ENCODE results near the gene AMMECR1.
A peak's percentile ranks its signal among the peaks of the same experiment; 100 is the strongest.

Gene AMMECR1

DNA sequence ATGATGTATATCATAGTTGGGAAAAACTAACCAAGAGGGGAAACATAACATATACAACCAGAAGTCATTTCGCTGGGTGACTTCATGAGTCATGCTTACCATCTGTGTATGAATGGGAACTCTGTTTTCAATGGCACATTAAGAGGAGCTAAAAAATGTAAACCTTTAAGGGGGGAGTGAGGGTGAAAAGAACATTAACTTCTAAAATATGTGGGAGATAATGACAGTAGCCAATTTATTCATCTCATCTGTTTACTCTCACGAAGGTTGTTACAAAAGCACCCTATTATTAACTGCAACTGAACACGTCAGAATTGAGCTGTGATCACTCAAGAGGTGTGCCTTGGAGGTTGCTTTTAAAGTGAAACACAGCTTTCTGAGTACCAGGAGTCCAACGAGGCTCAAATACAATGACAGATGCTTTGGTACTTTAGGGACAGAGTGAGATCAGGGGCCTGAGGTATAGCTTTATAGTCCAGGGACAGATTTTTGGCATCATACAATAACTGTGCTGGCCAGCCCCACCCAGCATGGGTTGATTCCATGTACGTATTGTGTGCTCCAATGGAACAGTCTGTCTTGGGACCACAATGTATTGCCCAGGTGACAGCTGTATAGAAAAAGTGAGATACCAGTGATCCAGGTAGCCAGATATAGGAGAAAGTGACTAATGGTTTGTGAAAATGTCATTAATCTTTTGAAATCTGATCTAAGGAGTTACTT lies 107.3 kb downstream of the AMMECR1 start:
- DNase-seq = peak; percentile 89

DNA sequence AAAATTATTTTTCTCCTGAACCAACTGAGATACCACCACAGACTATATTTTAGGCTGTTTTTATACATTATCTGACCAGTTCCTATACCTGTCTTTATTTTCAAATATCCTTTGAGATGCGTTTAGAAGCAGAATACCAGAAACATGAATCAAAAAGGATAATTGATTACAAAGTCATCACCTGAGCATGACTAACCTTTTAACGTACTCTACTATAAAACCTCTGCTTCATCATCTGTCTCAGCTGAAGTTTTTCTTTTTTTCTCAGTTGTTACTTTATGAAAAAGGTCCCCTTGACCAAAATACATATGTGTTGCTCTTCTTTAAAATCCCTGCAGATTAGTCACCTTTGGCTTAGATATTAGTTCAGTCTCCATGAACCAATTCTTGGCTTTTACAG lies 109.8 kb downstream of the AMMECR1 start:
- no peak for DNase-seq

DNA sequence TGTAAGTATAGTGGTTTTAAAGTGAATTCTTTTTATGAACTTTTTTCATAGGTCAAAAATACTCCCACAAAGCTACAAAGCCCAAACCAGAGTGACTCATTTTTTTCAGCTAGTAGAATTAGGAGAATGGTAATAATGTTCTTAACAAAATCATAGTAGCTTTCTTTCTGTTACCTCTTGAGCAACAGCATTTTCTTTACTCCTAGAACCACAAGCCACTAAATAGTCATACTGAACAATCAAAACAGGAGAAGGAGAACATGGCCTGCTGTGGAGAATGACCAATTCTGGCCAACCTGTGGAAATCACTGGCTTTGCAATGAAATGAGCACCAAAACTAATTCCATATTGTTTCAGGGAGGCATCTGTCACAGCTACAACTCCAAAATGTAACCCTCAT lies 112.9 kb downstream of the AMMECR1 start:
- DNase-seq = peak; percentile 66

DNA sequence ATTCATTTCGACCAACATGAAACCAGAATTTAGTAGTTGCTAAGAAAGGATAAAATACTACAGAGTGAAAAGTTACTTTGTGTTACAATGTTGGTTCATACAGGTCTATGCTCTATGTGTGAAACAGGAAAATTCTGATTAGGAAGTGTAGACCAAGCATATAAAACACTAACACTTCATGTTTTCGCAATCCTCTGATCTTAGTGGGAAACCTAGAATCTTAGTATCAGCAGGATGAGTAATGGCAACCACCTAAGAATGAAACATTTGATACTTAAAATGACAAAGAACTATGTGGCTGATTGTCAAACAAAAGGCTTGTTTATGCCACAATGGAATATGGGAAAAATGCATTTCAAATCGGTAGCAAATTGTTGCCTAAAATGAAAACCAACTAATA lies 116.1 kb downstream of the AMMECR1 start:
- no peak for DNase-seq

DNA sequence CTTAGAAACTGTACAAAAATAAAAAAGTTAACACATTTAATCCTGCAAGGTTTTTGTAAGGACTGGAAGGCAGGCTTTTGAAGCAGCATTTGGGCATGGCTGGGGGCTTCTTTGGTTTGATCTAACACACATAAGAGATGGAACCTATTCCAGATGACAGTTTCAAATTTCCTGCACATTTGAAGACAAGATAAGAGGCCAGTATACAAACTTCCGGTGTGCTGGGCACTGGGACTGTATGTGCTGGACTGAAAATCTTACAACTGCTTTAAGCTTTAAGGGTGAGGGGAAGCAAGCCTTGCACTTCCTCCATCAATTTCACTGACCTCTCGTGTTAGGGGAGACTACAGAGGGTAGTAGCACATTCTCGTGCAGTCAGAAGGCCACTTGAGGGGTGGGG lies 122.9 kb downstream of the AMMECR1 start:
- DNase-seq = no peak

DNA sequence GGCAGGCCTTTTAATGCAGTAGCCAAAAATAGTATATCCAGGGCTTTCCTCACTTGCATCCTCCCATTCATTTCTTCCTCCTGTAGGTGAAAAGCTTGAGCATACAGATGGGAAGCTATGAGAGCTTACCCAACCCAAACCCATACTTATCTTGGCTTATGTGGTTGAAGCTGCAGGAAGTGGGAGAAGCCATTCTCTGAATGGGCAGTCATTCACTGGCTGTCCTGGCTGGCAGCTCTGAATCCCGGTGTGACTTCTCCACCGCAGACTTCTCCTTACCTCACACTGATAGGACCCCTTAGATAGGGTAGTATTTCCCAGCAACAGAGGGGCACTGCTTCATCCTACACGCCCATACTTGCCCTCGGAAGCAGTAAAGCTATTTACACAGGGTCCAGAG lies 125.4 kb downstream of the AMMECR1 start:
- DNase-seq = no peak

DNA sequence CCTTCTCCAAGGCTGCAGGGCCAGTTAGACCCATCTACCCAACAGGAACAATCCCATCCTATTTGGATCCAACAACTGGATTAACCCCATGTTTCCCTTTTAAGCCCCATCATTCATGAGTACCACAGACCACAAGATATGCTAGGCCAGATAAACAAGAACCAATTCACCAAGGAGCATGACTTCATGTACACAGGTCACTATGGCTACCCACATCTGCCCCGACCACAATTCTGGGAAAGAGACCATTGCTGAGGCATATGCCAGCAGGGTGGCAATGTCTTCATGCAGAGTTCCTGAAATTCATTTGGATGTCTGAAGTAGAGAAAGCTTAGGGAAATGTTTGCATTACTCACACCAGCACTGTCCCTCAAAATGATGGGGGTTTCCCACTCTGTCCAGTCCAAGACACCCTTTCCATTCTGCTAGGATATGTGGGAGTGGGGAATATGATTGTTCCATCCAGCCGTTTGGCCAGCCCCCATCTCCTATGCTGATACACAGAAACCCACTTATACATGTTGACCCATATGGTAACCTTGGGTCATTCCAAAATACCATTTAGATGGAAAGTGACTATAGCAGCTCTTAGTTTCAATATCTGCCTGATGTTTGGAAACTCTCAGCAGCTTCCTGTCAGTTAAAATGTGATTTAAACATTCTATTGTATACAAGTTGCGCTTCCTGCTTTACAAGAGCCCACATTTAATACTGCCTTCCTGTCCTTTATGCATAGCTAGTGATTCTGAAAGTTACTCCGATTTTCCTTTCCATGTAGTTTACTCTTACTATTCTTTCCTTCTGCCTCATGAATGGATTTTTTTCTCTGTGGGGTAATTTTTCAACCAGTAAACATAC lies 129.0 kb downstream of the AMMECR1 start:
- peak; percentile 13 for DNase-seq

DNA sequence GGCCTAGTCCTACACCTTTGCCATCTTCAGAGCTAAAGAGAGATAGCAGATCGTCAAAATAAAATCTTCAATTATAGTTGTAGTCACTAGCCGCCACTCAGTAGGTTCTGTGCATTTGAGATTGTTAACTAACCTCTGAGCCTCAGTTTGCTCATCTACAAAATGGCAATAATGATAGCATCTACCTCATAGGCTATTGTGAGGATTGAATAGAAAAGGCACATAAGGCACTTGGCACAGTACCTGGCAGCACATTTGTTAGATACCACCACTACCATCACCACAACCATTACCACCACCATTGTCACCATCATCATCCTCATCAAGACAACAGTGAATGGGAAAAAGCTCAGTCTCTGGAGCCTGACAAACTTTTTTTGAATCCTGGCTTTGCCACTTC lies 134.6 kb downstream of the AMMECR1 start:
- no peak for DNase-seq

DNA sequence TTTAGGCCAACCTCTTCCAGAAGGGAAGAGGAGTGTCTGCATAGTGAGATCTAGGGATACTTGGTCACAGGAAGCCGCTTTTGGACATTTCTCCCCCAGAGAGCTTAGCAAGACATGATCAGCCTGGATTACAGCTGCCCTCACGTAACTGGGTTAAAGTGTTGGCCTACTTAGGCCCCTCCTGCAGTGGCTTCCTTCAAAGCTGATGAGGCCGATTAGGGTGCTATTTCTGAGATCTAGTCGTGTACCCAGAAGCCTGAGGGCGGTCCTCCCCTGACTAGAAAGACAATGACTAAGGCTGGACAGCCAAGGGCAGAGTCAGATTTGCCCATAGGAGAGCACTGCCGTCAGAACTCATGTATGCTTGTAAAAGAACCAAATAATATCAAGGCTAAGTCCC lies 135.0 kb downstream of the AMMECR1 start:
- no peak for DNase-seq

DNA sequence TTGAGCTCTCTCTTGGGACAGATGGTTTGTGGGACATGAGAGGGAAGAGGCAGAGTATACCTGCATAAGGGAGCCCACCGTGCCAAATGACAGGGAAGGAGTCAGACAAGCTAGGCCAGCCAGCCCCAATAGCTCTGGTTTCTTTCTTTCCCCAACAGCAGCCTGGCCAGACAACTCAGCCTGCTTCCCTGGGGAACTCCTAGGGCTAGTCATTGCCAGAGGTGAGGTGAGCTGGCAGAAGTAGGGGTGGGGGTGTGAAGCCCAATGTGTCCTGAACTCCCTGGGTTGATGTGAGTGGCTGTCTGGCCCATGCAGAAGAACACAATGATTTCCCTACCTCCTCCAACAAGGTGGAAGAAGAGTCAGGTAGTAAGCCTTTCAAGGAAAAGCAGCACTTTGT lies 135.5 kb downstream of the AMMECR1 start:
- DNase-seq = peak; percentile 30

DNA sequence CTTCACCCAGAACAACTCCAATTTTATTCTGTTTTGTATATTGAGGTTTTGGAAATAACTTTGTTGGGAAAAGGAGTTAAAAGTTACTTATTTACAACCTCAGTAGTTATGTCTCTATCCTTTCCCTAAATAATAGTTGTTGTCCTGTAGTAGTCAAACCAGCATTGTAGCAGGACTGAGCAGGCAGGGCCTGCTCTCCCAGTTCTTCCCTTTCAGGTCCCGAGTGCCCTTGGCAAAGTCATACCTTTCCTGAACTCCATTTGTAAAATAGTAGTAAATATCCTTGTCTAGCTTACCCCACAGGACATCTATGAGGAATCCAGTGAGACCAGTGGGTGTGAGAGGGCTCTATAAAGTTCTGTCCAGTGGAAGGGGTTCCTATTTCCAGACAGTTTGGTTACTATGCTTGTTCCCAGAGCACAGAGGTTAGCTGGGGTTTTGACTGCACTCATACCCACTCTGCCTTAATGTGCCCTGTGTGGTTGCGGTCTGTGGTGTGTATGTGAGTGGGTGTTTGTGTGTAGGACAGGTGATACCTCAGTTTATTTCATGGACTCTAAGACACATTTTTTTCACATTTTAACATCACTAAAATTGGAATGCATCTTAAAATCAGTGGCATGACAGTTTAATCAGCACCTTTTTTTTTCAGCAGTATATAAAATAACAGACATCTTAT lies 136.3 kb downstream of the AMMECR1 start:
- DNase-seq = no peak

DNA sequence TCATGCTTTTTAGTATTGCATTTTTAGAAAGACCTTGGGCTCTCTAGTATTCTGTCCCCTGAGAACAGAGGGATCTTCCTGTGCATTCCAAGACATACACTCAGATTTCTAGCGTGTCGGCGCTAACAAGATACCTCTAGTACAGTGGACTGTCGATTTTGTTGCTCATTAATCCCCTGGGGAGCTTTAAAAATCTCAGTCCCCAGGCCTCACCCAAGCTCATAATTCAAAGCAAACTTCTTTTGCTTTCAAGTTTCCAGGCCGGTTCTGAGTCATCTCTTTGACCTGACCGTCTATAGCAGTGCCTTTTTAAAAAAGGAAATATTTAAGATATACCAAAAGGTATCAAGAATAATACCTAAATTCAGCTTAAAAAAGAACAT lies 137.0 kb downstream of the AMMECR1 start:
- peak; percentile 88 for DNase-seq

DNA sequence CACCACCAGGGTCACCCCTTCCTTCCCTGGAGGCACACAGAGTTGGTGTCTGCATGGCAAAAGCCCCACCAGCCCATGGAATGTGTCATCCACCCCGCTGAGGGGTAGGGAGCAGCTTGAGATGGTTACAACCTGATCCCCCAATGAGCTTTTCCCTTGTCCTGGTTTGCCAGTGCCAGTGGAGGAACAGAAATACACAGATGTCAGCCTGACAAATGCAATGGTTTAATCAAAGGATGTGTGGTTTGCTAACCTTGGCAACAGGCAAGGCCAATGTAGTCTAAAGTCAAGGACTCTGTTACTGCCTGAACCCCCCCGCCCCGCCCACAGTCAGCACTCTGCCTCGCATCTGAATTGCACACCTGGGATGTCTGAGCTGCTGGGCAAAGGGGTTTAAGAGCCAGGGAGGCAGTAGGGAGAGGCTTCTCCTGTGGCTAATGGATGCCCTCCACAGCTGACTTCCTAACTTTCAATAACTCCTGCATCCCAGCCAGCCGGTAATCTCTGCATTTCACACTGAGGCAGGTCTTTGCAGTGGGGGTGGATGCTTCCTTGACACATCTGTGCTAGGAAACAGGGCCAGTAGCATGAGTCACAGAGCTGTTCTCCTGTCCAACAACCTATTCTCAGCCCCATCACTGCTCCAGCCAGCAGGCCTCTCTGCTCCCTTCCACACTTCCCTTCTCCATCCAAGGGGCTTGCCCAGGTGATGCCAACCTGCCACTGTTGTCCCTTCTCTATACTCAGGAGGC lies 137.5 kb downstream of the AMMECR1 start:
- peak; percentile 69 for DNase-seq

DNA sequence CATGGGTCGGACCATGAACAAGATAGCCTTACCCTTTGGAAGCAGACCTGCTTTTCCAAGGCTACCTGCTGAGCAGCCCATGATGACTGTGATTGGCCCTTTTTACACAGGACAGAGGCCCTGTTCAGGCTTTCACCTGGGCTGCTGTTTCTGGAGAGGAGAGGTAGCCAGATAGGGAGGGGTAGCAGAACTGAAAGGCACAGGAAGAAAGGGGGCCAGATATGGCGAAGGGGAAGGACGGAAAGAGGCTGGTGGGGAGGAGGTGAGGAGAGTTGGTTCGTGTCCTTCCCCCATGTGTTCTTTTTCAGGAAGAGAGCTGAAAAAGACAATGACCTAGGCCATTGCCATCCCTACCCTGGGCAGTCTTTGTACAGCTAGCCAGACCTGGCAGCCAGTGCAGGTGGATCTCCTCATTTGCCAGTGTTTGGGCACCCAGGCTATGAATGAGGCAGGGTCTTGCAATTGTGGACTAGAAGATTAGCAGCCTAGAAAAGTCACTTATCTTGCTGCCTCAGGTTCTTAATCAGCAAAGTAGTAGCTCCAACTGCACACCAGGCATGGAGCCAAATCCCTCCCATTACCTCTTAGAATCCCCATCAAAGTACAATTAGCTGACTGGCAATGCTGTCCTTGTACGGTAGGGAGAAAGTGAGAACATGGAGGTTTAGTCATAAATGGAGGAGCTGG lies 139.6 kb downstream of the AMMECR1 start:
- DNase-seq = no peak

DNA sequence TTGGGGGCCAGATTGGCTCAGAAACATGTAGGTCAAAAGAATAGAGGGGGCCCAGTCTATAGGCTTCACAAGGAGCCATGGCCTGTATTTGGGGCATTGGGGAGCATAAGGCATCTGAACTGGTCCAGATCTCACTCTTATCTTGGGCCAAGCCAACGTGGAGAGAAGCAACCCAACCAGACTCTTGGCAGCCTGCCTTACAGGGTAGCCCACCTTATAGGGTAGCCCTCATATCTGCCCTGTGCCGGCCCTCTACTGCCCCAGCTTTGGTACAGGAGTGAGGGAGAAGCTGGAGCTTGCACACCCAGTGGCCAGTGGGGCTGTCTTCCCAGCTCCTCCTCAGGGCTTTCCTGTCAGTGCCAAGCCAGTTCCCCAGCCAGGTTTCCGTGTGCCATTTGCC lies 142.2 kb downstream of the AMMECR1 start:
- no peak for DNase-seq

DNA sequence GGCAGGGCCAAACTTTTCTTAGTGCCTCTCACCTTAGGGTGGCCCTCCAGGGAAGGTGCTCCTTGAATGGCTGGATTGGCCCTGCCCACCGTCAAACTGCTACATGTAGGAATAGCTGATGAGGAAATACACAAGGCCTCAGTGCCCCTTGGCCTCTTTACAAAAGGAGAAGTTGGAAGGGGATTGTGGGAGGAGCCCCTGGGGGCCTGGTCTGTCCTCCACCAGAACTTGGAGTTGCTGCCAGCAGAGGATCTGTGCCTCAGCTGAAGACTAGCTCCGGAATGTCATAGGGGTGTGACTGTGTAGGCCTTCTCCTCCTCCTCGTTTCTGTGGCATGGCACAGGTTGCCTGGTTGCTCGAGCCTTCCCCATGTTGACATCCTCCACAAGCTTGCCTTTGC lies 142.7 kb downstream of the AMMECR1 start:
- DNase-seq = no peak

DNA sequence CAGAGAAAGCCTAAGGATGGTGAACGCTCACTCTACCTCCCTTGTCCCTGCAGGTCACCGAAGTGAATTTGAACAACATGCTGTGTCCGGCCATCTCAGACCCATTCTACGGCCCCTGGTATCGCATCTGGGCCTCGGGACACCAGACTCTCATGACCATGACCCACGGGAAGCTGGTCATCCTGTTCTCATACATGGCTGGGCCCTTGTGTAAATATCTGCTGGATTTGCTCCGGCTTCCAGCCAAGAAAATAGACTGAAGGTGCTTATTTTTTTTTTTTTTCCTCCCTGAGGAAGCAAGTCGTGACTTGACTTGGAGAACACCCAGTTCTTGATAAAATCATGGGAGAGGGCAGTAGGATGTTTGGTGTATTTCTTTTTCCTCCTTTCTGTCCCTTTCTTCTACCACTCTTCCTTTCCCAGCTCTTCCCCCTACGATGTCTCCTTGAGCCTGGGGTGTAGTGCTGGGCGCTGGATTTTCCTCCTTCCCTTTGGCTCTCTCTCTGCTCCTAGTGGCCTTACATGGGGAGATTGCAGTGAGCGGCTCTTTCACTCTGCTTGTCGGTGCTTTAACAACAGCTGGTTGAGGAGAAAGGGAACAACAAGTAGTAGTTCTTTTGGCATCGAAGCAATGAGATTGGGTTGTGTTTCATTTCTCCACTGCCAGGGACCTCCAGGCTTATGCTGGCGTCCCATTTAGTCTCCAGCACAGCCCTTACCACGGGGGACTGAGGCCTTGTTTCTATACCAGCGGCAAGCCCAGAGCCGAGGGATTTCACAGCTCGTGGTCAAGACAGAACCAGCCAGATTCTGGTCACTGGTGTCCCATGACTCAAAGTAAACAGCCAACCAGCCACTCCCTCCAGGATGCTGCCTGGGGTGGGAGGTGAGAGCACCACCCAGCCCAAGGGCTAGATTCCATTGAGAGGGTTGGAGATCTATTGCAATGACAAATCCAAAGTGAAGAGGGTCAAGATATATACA lies 144.4 kb downstream of the AMMECR1 start:
- peak; percentile 53 for DNase-seq

DNA sequence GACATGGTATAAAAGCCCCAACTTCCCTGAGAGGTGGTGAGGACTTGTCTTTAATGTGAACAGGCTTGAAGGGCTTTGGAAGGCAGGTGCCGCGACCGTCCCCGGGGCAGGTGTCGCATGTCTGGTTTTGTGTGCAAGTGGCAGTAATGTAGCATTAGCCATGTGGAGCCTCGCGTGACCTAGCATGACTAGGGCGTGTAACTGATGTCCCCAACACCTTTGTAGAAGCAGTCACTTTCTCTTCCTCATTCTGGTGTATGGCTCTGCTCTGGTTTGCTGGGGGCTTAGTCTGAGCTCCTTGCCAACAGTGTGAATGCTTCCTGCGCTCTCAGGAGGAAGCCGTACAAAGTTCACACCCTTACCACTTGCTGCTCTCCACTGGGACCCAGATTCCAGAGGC lies 145.7 kb downstream of the AMMECR1 start:
- DNase-seq = no peak

DNA sequence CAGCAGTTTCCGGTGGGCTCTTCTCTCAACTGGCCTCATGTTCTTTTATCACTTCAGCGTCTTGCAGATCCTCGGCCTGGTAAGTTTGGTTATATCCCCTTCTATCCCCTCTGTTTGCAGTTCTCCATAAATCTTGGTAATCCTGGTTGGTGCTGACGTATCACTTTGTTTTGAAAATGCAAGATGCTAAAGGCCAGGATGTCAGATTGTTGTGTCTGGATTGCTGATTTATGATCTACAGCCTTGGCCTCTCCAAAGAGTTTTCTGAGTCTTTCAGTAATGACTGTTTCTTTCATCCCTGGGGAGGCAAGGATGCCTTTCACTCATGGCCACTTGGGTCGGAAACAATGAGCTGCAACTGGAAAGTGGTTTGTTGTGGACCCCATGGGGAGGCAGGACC lies 146.4 kb downstream of the AMMECR1 start:
- no peak for DNase-seq

DNA sequence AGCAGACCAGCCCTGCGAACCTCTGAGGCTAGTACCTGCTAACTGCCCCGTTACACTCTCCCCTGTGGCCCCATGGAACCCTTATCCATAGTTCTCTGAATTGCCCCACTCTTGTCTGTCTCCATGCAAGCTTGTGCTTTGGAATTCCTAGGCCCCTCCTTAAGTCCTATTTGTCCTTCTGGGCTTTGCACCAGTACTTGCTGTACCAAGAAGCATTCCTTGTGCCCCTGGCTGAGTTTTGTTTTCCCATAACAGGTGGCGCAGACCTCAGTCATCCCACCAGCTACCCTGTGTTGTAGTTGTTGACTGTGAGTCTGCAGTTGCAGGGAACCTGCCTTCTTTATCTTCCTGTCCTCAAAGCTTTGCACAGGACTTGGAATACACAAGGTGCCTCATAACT lies 147.9 kb downstream of the AMMECR1 start:
- no peak for DNase-seq

DNA sequence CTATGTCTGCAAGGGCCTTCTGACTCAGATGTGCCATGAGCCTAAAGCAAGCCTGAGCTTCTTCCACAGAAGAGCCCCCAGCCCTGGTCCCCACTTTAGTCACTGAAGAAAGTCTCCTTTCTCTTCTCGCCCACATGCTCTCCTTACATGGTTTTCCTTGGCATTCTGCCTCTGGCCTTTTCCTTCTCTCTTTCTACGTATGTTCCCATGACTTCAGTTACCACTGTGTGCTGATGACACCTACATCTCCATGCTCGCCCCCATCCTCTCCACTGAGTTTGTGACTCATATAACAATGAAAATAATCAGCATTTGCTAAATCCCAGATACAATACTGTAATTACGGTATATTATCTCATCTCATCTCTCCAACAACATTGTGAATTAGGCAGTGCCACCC lies 149.3 kb downstream of the AMMECR1 start:
- peak; percentile 78 for DNase-seq
